Measurements from ENCODE around the gene AHRR.

- no peak for TF ChIP-seq CTCF (conservative IDR thresholded peaks at IDR 0.05; ENCODE audit: low read length)
- TF ChIP-seq EZH2phosphoT487 (IDR thresholded peaks at IDR 0.05; ENCODE audit: borderline replicate concordance, low read depth, low read length) = no peak
Observed at GRCh38 chr5:478982-479535, 157.5 kb downstream of the AHRR start.

Data from OCI-LY7 (cell line).